IPS-NIHi7 (cell line): Measurements from ENCODE around the gene CD22.

Experiments
- DNase-seq: peaks from one replicate; pipeline ENCODE4 v3.0.0; 2012; ENCODE audit warnings: mixed read lengths; ENCODE audit errors: extremely low spot score

Gene CD22

DNA sequence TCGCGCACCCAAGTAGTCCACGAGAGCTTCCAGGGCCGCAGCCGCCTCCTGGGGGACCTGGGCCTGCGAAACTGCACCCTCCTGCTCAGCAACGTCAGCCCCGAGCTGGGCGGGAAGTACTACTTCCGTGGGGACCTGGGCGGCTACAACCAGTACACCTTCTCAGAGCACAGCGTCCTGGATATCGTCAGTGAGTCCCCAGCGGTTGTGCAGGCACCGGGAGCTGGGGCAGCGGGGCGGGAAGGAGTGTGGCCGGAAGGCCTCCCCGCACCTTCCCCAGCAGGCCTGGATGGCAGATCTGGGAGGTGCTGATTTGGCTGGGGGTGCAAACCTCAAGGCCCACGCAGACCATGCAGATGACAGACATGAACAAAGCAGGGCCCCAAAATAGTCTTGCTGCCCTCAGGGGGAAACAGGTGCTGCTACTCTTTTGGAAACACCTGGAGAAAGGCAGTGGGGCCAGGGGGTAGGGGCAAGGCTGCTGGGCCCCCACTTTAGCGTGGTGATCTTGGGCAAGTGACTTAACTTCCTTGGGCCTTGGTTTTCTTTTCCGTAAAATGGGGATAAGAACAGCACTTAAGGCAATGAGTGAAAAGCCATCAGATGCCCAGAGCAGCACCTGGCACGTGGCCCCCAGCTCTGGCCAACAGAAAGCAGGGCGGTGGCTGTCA lies 33.1 kb upstream of the CD22 start:
- peak; percentile 43 for DNase-seq

DNA sequence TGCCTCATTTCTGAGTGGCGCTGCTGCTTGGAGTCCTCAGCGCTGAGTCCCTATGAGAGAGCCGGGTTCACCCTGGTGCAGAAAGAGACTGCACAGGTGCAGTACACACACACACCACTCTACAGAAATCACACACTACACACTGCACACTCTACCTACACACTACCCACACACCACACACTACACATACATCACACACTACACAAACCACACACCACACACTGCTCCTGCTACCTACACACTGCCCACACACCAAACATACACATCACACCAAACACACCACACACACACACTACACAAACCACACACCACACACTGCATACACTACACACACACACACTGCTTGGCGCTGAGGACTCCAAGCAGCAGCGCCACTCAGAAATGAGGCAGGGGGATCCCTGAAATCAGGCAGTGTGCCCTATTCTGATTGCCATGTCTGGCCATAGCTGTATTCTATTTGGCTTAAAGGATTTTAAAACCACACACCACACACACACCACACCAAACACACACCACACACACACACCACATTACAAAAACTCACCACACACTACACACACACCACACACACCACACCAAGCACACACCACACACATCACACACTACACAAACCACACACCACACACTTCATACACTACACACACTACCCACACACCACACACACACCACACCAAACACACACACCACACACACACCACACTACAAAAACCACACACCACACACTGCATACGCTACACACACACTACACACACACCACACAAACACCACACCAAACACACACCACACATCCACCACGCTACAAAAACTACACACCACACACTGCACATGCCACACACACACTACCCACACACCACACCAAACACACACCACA lies 32.1 kb upstream of the CD22 start:
- DNase-seq, result no peak

DNA sequence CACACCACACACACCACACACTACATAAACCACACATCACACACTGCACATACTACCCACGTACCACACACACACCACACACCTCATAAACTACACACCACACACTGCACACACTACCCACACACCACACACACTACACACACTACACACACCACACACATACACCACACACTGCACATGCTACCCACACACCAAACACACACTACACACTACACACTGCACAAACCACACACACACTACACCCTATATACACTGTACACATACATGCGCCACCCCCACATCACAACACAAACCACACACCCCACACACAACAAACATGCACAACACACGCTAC lies 31.5 kb upstream of the CD22 start:
- no peak for DNase-seq

DNA sequence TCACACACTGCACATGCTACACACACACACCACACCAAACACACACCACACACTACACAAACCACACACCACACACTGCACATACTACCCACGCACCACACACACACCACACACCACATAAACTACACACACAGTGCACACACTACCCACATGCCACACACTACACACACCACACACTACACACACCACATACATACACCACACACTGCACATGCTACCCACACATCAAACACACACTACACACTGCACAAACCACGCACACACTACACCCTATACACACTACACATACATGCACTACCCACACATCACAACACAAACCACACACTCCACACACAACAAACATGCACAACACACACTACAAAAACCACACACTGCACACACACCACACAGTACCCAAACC lies 31.1 kb upstream of the CD22 start:
- no peak for DNase-seq

DNA sequence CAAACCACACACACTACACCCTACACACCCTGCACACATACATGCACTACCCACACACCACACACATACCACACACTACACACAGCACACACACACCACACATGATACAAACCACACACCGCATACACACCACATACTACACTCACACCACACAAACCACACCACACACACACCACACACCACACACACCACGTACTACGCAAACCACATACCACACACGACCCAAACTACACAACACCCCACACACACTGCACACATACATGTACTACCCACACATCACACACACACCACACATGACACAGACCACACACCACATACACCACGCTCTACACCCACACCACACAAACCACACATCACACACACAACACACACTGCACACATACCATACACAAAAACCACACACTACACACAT lies 30.4 kb upstream of the CD22 start:
- DNase-seq, result no peak

DNA sequence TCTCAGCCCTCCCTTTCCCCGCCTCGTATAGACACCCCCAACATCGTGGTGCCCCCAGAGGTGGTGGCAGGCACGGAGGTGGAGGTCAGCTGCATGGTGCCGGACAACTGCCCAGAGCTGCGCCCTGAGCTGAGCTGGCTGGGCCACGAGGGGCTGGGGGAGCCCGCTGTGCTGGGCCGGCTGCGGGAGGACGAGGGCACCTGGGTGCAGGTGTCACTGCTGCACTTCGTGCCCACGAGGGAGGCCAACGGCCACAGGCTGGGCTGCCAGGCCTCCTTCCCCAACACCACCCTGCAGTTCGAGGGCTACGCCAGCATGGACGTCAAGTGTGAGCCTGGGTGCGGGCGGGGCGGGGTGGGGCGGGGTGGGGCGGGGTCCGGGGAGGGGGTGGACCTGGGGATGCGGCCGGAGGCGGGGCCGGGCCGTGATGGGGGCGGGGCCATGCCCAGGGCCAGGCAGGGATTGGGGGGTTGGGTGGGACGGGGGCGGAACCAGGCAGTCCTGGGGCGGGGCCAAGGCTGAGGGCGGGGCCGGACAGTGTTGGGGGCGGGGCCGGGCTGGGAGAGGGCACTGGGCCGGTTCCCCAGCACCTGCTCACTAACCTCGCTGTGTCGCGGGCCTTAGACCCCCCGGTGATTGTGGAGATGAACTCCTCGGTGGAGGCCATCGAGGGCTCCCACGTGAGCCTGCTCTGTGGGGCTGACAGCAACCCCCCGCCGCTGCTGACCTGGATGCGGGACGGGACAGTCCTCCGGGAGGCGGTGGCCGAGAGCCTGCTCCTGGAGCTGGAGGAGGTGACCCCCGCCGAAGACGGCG lies 29.3 kb upstream of the CD22 start:
- DNase-seq, result peak; percentile 94

DNA sequence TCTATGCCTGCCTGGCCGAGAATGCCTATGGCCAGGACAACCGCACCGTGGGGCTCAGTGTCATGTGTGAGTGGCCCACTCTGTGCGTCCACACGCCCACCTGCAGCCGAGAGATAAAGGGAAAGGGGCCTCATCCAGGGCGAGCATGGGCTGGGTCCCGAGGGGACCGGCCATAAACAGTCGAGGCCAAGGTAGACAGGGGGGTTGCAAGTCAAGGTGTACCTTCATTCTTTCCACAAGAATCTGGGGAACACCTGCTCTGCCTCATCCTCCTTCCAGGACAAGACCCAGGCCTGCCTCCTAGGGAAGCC lies 28.7 kb upstream of the CD22 start:
- DNase-seq, result no peak

DNA sequence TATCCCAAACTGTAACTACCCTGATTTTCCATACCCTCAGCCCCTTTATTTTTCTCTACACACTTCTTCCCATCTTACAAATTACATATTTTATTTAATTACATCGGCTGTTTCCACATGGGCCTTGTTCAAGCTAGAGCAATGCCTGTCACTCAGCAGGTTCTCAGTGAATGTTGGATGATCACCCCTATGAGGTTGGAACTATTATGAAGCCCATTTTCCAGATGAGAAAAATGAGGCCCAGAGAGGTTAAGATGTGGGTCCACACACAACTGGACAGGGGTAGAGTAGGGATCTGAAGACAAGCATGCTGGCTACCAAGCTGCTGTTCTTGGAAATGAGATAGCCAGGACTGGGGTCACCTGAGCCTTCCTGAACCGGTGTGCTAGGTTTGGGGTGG lies 27.0 kb upstream of the CD22 start:
- no peak for DNase-seq

DNA sequence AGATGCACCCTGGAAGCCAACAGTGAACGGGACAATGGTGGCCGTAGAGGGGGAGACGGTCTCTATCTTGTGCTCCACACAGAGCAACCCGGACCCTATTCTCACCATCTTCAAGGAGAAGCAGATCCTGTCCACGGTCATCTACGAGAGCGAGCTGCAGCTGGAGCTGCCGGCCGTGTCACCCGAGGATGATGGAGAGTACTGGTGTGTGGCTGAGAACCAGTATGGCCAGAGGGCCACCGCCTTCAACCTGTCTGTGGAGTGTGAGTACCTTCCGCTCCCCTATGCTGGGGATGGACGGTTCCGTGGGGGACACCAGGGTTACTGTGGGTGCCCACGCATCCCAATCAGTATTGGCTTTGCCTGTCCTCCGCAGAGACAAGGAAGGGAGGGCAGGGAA lies 26.5 kb upstream of the CD22 start:
- no peak for DNase-seq

DNA sequence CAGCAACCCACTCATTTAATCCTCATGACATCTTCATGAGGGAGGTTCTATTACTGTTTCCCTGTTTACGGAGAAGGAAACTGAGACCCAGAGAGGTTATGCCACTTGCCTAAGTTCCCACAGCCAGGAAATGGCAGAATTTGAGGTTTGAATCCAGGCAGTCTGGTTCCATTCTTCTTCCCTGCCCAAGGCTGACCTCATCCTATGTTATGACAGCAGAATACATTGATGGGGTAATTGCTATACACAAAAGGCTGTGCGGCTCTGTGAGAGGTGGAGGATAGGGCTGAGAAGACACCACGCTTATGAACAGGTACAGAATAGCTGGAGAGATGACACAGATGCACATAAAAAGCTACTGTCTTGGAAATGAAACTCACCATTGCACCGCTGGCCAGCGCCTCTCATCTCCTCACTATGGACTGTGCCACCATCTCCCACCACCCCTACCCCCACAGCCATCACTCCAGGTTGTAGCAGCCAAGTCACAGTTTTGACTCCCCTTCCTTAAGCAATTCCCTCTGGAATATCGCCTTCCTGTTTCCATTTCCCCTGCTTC lies 25.6 kb upstream of the CD22 start:
- no peak for DNase-seq

DNA sequence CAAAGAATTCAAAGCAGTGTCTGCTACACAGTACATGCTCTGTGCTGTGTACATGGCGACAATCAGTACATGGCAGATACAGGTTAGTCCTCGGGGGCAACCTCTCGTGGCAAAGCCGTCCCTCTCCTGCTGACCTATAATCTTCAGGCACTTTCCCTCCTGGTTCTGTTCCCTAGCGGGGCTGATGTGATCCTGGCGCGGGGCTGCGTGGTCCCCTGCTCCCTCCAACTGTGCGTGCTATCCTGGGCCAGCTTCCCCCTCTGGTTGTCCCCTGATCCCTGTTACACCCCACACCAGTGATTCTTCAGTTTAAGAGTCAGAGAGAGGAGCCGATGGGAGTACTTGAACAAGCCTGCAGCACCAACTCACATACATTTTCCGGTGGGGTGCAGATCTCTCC lies 25.0 kb upstream of the CD22 start:
- DNase-seq, result no peak

DNA sequence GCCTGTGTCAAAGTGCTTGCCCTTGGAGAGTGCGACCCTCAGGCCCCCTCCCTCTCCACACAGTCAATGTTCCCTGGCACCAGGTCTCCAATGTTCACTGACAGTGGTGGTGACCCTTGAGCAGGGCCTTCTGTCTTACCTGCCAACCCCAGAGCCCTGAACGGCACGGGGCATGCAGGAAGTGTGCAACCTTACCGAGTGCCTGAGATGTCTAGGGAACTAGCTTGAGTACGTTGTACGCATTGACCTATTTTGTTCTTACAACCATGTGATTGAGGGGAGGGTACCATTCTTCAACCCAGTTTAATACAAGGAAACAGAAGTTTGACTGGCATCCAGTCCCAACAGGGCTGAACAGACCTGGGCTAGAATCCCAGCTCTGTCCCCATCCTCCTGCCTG lies 23.8 kb upstream of the CD22 start:
- no peak for DNase-seq

DNA sequence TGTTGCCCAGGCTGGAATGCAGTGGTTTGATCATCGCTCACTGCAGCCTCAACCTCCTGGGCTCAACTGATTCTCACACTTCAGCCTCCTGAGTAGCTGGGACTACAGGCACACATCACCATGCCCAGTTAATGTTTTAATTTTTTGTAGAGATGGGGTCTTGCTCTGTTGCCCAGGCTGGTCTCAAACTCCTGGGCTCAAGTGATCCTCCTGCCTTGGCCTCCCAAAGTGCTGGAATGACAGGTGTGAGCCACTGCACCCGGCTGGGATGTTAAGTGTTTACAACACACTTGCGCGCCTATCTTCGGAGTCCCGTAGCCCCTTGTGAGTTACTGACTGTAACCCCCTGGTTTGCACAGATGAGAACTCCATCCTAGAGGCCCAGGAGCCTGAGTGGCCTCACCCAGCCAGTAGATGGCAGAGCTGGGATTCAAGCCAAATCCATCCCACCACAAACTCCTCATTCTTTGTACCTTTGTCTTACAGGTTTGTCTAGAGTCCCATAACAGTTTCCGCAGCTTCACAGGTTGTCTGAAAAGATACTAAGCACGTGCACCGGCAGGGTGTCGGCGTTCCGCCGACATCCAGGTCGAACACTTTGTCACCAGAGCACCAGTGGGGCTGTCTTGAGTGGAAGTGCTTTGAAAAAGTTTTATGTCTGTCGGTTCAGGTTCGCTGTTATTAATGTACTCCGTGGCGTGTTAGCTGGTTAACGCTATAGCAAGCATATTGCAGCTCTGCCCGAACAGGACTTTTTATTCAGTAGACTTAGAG lies 22.3 kb upstream of the CD22 start:
- peak; percentile 81 for DNase-seq

DNA sequence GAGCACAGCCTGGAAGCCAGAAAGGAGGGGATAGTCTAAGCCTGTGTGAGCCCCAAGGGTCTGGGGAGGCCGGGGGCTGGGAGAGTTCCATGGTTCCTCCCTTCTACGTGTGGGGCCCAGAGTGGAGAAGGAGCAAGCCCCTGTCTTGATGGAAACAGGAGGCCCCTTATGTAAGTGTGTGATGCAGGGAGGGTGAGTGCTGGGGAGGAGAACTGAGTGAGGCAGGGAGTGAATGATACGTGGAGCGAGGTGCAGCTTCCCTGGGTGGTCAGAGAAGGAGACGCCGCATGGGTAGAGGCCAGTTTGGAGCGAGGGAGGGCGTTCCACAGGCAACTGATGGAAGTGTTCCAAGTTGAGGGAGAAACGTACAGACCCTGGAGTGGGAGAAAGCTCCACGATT lies 21.1 kb upstream of the CD22 start:
- no peak for DNase-seq

DNA sequence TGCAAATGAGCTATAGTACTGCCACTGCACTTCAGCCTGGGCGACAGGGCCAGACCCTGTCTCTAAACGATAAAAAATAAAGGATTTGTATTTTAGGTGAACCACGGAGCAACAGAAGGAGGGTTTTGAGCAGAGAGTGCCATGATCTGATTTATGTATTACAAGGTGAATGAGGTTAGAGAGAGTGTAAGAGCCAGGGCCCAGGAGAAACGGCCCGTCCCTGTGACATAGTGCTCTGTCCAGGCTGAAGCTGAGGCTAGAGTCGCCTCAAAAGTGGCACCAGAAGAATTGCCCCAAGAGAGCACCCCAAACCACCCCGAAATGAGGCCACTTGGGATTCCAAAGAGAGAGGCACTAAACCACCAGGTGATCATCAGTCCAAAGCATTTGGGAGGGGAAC lies 20.1 kb upstream of the CD22 start:
- DNase-seq, result no peak

DNA sequence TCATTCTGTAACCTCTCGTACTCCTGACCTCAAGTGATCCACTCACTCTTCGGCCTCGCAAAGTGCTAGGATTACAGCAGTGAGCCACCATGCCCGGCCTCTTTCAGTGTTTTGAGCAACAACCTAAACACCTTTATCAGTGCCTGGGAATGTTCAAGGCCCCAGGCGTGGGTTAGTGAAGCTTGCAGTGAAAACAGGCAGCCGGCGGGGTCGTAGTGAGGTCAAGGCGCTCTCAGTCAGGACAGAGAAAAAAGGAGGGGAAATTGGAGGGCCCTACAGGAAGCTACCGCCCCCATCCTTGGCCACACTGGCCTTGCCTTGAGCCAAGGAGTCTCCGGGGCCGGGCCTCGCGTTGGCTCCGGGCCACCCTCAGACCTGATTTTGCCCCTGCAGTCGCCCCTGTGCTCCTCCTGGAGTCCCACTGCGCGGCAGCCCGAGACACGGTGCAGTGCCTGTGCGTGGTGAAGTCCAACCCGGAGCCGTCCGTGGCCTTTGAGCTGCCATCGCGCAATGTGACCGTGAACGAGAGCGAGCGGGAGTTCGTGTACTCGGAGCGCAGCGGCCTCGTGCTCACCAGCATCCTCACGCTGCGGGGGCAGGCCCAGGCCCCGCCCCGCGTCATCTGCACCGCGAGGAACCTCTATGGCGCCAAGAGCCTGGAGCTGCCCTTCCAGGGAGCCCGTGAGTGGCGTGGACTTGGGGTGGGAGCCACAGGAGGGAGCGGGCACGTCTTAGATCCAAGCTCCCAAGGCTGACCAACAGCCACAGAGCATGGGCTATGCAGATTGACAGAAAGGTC lies 19.3 kb upstream of the CD22 start:
- no peak for DNase-seq

DNA sequence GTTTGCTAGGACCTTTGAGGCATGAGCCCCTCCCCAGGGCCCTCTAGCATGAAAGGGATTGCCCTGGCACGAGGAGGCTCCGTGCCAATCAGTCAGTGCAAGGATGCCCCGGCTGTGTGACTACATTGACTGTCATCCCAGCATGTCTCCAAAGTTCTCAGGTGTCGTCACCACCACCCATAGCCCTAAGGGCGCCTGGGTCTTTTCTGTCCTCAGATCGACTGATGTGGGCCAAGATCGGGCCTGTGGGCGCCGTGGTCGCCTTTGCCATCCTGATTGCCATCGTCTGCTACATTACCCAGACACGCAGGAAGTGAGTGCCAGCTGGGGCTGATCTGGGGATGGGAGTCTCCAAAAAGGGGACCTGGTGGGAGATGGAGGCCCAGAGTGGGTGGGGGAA lies 18.7 kb upstream of the CD22 start:
- no peak for DNase-seq

DNA sequence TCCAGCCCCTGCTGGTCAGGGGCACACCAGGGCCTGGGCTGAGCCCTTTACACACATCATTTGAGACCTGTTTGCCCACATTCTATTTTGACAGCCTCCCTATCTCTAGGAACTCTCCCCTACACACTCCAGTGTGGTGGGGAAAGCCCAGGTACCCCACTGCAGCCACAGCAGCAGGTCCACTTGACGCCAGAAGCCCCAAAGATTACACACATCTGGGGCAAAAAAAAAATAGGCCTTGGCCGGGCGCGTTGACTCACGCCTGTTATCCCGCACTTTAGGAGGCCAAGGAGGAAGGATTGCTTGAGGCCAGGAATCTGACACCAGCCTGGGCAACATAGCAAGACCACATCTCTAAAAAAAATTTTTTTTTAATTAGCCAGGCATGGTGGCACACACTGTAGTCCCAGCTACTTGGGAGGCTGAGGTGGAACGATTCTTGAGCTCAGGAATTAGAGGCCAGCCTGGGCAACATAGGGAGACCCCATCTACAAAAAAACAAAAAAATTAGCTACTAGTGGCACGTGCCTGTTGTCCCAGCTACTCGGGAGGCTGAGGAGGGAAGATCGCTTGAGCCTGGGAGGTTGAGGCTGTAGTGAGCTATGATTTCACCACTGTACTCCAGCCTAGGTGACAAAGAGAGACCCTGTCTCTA lies 18.0 kb upstream of the CD22 start:
- no peak for DNase-seq

DNA sequence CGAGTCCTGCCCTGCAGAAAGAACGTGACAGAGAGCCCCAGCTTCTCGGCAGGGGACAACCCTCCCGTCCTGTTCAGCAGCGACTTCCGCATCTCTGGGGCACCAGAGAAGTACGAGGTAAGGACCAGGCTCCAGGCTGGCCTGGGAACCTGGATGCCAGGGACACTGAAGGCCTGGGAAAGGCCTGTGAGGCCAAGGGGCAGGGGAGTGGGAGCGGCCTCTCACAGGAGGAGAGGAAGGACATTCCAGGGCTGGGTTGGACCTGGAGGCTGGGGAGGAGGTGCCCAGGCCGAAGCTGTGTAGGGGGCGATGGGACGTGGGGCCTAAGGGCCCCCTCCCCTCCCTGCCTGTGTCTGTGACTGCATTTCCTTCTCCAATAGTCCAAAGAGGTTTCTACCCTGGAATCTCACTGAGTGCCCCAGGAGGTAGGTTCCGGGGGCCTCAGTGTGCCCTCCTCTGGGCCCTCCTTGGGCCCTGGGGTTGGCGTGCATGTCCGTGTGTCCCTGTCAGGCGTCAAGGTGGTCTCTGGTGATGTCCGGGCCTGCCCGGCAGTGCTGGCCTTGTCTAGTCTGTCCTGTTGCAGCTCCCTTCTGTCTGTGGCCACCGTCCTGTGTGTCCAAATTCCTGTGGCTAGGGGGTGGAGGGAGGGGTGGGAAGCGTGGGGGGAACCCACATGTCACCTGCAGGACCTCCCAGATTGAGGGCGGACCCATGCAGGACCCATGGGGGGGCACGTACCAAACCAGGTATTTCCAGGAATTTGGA lies 16.9 kb upstream of the CD22 start:
- DNase-seq, result no peak

DNA sequence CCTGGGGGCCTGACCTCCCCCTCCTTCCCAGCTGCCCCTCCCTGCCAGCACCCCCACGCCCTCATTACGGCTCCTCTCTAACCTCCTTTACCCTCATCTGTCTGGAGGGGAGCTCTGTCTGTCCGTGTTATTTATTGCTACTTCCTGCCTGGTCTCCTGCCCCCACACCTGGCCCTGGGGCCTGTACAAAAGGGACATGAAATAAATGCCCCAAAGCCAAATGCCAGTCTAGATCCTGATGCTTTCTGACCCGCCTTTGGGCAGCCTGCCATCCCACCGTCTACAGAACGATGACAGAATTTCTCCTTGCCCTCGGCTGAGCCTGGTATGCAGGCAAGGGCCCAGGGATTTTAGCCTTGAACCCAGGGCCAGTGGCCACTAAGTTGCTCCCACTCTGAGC lies 15.4 kb upstream of the CD22 start:
- no peak for DNase-seq
